Panc1 (cell line): ENCODE measurements around the gene ZCCHC14. TPM values are rescaled to one million over a fixed set of nuclear protein-coding genes. Genes with fewer than 3 reads are reported as not detected.

Experiments used
- ATAC-seq: fragments of 200-7000 bp; cut with Tn5 transposase; 2 replicates; pipeline ENCODE4 v1.9.1; 2020; ENCODE audit warnings: mild to moderate bottlenecking, moderate library complexity
- BruUV-seq: library from RNA; stranded (reverse); fragments of 400-500 nt; replicated peaks from 2 replicates; lab custom pipeline; 2021; lab: Mats Ljungman, UMichigan
- CTCF ChIA-PET: fragments of 300-600 bp; sonication (Branson Sonifier 250); formaldehyde crosslinking; loops from one replicate; lab custom pipeline; 2022; ENCODE audit warnings: antibody characterized with exemption; lab: Charles Lee
- POLR2A ChIA-PET: fragments of 300-600 bp; sonication (Branson Sonifier 250); formaldehyde crosslinking; loops from one replicate; lab custom pipeline; 2022; ENCODE audit warnings: antibody characterized with exemption; lab: Charles Lee
- DNase-seq: peaks from one replicate; pipeline ENCODE4 v3.0.0-alpha.2; 2010; ENCODE audit warnings: low read depth, low spot score
- H3K27ac ChIP-seq: 2 replicates; pipeline ENCODE4 v1.5.1; 2011; ENCODE audit warnings: mild to moderate bottlenecking, low read length, inconsistent platforms
- H3K27me3 ChIP-seq: fragments of 200-500 bp; sonication (Bioruptor generic); 2 replicates; pipeline ENCODE4 v1.6.0; 2014; ENCODE audit warnings: low read length, inconsistent platforms; ENCODE audit not compliant: control insufficient read depth, insufficient read depth
- H3K36me3 ChIP-seq: fragments of 200-500 bp; sonication (Bioruptor generic); 2 replicates; pipeline ENCODE4 v1.5.1; 2014; ENCODE audit warnings: inconsistent platforms, mild to moderate bottlenecking, low read length, moderate library complexity; ENCODE audit not compliant: control insufficient read depth, insufficient read depth
- H3K4me1 ChIP-seq: 2 replicates; pipeline ENCODE4 v1.5.1; 2011; ENCODE audit warnings: inconsistent platforms, mild to moderate bottlenecking, low read length, moderate library complexity; ENCODE audit not compliant: control insufficient read depth, insufficient read depth
- H3K4me3 ChIP-seq, 2 experiments: 2 replicates each; pipeline ENCODE4 v1.5.1; 2011 to 2012; ENCODE audit warnings: low read depth in 2 of 2, low read length in 2 of 2, mild to moderate bottlenecking in 2 of 2, inconsistent platforms in 1 of 2, moderate library complexity in 1 of 2
- H3K9me3 ChIP-seq: fragments of 200-500 bp; sonication (Bioruptor generic); 2 replicates; pipeline ENCODE4 v1.5.1; 2014; ENCODE audit warnings: low read depth, mild to moderate bottlenecking, inconsistent platforms, low read length, moderate library complexity; ENCODE audit not compliant: control insufficient read depth, insufficient read depth
- POLR2AphosphoS5 ChIP-seq: IDR thresholded peaks from 2 replicates; pipeline ENCODE4 v1.6.1; 2012; ENCODE audit warnings: mild to moderate bottlenecking, low read depth, low read length, moderate library complexity
- SIN3A ChIP-seq: IDR thresholded peaks from 2 replicates; pipeline ENCODE4 v1.6.1; 2012; ENCODE audit warnings: low read depth, mild to moderate bottlenecking, low read length, moderate library complexity, borderline replicate concordance; ENCODE audit not compliant: insufficient read depth
- TCF7L2 ChIP-seq: IDR thresholded peaks from 2 replicates; pipeline ENCODE4 v1.6.1; 2011; ENCODE audit warnings: mild to moderate bottlenecking, low read depth, low read length, inconsistent platforms
- in situ Hi-C: cut with HindIII; loops from 2 replicates; pipeline ENCODE4 v1.10.0; 2016; ENCODE audit warnings: low sequenced_read_pairs, low pct_unique_long_range_greater_than_20kb
- intact Hi-C: fragments of 100-400 bp; cut with micrococcal nuclease; formaldehyde crosslinking; loops from one replicate; pipeline ENCODE4 v1.10.0; 2022; ENCODE audit not compliant: unreplicated experiment
- total RNA-seq: library from RNA; stranded (reverse); gene quantifications from one replicate; pipeline ENCODE4 v1.2.1, GENCODE V29; 2021; ENCODE audit not compliant: unreplicated experiment
- TF ChIP-seq, protein P1 (sequence below): fragments of 450-650 bp; IDR thresholded peaks from 2 replicates; pipeline ENCODE4 v1.5.1; 2017; ENCODE audit warnings: mild to moderate bottlenecking
- TF ChIP-seq, protein P2 (sequence below), 2 experiments: IDR thresholded peaks; 2 replicates each; pipeline ENCODE4 v1.6.1; 2011 to 2012; ENCODE audit warnings: low read depth in 2 of 2, control low read depth in 1 of 2, low read length in 1 of 2, mild to moderate bottlenecking in 1 of 2, moderate library complexity in 1 of 2; ENCODE audit not compliant: insufficient read depth in 1 of 2

The ZCCHC14 gene
- total RNA-seq, 1 experiment from 2014 or later: 35.0 TPM

DNA sequence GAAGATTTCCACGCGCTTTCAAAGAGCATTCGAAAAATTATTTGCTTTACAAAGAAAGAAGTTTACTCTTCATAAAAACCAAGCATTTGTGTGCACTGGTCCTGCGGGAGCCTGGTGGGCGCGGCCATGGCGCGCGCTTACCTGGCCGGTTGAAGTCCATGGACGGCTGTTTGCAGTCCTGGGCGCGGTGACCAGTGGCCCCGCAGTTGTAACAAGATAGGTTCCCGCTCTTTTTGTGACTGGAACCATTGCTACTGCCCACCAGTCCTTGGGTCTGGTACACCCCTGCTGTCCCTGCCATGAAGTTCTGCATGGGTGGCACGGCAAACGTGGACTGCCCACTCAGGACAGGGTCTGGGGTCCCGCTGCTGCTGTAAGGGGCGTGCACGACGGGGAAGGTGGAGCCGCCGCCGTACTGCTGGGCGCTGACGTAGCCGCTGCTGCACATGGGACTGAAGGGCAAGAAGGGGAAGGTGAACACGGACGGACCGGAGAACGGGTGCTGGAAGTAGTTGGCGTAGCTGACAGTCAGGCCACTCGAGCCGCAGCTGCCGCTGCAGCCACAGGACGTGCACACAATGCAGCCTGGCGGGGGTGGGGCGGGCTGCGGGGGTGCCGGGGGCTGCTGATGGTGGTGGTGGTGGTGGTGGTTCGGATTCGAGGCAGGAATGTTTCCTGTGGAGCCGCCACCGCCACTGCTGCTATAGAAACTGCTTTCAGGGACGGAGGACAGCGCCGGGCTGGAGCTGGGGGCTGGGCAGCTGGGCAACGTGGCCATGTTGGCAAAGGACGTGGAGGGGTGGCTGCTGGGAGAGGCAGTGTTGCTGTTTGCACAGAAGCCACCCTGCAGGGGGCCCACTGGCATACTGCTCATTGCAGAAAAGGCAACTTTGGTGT, 81.2 kb downstream of the ZCCHC14 start:
- ChIA-PET POLR2A (no interaction called here), CTCF (no interaction called here)
- H3K9me3 ChIP-seq: no peaks in the 10 kb centered on the region
- H3K4me3 ChIP-seq: no peak overlapping the region
- H3K36me3 ChIP-seq: peaks cover 4% of the 10 kb centered on the region; the same call in 1 of the 2 replicates
- intact Hi-C loops: no loop called here
- H3K27ac ChIP-seq: no peak overlapping the region
- H3K27me3 ChIP-seq: no peaks in the 10 kb centered on the region
- in situ Hi-C loops: no loop called here
- BruUV-seq: no TSS peak
- no peaks in the 10 kb centered on the region for H3K4me1 ChIP-seq
- DNase-seq (no peak), ATAC-seq (no peak)
- TF ChIP-seq SIN3A (no peak), POLR2AphosphoS5 (no peak), TCF7L2 (no peak)
- TF ChIP-seq, protein P1, sequence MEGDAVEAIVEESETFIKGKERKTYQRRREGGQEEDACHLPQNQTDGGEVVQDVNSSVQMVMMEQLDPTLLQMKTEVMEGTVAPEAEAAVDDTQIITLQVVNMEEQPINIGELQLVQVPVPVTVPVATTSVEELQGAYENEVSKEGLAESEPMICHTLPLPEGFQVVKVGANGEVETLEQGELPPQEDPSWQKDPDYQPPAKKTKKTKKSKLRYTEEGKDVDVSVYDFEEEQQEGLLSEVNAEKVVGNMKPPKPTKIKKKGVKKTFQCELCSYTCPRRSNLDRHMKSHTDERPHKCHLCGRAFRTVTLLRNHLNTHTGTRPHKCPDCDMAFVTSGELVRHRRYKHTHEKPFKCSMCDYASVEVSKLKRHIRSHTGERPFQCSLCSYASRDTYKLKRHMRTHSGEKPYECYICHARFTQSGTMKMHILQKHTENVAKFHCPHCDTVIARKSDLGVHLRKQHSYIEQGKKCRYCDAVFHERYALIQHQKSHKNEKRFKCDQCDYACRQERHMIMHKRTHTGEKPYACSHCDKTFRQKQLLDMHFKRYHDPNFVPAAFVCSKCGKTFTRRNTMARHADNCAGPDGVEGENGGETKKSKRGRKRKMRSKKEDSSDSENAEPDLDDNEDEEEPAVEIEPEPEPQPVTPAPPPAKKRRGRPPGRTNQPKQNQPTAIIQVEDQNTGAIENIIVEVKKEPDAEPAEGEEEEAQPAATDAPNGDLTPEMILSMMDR: no peak
- TF ChIP-seq, protein P2, sequence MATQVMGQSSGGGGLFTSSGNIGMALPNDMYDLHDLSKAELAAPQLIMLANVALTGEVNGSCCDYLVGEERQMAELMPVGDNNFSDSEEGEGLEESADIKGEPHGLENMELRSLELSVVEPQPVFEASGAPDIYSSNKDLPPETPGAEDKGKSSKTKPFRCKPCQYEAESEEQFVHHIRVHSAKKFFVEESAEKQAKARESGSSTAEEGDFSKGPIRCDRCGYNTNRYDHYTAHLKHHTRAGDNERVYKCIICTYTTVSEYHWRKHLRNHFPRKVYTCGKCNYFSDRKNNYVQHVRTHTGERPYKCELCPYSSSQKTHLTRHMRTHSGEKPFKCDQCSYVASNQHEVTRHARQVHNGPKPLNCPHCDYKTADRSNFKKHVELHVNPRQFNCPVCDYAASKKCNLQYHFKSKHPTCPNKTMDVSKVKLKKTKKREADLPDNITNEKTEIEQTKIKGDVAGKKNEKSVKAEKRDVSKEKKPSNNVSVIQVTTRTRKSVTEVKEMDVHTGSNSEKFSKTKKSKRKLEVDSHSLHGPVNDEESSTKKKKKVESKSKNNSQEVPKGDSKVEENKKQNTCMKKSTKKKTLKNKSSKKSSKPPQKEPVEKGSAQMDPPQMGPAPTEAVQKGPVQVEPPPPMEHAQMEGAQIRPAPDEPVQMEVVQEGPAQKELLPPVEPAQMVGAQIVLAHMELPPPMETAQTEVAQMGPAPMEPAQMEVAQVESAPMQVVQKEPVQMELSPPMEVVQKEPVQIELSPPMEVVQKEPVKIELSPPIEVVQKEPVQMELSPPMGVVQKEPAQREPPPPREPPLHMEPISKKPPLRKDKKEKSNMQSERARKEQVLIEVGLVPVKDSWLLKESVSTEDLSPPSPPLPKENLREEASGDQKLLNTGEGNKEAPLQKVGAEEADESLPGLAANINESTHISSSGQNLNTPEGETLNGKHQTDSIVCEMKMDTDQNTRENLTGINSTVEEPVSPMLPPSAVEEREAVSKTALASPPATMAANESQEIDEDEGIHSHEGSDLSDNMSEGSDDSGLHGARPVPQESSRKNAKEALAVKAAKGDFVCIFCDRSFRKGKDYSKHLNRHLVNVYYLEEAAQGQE (IDR thresholded peaks at IDR 0.05; ENCODE audit: insufficient read depth in 1 of 2, low read depth in 2 of 2, low read length in 1 of 2): no peak

DNA sequence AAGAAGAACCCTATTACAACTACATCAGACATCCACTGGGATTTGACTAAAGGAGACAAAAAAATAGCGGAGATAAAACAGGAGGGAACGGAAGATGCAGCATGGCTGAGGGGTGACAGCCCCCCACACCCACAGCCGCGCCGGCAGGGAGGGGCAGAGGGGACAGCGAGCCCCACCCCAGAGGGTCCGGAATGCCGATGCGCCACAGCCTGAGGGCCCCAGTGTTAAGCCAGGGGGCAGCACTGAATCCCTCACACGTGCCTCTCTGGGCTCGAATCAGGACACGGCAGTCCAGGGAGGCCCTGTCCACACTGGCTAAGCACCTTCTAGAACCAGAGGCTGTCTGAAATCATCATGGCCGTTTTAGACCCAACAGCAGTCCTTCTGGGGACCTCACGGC, 81.9 kb downstream of the ZCCHC14 start:
- Histone ChIP-seq H3K27me3 (no peaks in the 10 kb centered on the region), H3K9me3 (no peaks in the 10 kb centered on the region), H3K27ac (no peak overlapping the region), H3K4me1 (no peaks in the 10 kb centered on the region), H3K36me3 (peaks cover 8% of the 10 kb centered on the region), H3K4me3 (no peak overlapping the region)
- TF ChIP-seq SIN3A: no peak
- intact Hi-C loops: no loop called here
- DNase-seq: no peak
- ChIA-PET CTCF (no interaction called here), POLR2A (no interaction called here)
- in situ Hi-C loops: no loop called here
- BruUV-seq: no TSS peak
- no peak for ATAC-seq

DNA sequence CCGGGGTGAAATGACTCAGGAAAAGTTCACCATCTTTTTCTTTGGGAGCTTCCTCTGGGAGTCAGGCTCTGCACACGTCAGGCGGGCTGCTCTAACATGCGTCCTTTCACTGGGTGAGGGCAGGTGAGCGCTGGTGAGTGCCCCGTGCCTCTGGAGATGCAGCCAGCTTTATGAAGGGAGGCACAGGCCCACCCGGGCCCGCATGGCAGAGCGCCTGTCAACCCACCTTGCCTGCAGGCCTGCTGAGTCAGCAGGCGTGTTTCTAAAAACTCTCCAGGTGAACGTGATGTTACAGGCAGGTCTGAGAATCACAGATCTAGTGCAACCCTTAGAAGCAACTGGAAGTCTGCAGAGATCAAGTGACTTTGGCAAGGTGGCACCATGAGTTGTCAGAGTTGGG, 82.3 kb downstream of the ZCCHC14 start:
- POLR2A ChIA-PET: no interaction called here
- CTCF ChIA-PET: no interaction called here
- Histone ChIP-seq H3K9me3 (no peaks in the 10 kb centered on the region), H3K4me1 (no peaks in the 10 kb centered on the region), H3K4me3 (no peak overlapping the region), H3K27me3 (no peaks in the 10 kb centered on the region), H3K36me3 (peaks cover 9% of the 10 kb centered on the region), H3K27ac (no peak overlapping the region)
- in situ Hi-C loops: no loop called here
- ATAC-seq (no peak), DNase-seq (no peak)
- intact Hi-C loops: no loop called here
- TF ChIP-seq POLR2AphosphoS5 (no peak), TCF7L2 (no peak), SIN3A (no peak)
- TF ChIP-seq, protein P2 (IDR thresholded peaks at IDR 0.05; ENCODE audit: insufficient read depth in 1 of 2, low read depth in 2 of 2, low read length in 1 of 2): no peak
- TF ChIP-seq, protein P1: no peak
- no TSS peak for BruUV-seq
